GM12878 (cell line): ENCODE data around the gene TSHZ2.

Experiments
- CEBPB ChIP-seq, 2 experiments: fragments of 150-350 bp in 1 of 2; IDR thresholded peaks; 2 replicates each; pipeline ENCODE4 v1.6.1; 2012 to 2014; ENCODE audit warnings: low read depth in 2 of 2, low read length in 2 of 2, borderline replicate concordance in 1 of 2, inconsistent platforms in 1 of 2
- CTCF ChIP-seq, 3 experiments: IDR thresholded peaks in 2 of 3; conservative IDR thresholded peaks in 1 of 3; 2 replicates each; pipeline ENCODE4 v1.5.1; 2011; ENCODE audit warnings: low read depth in 3 of 3, low read length in 3 of 3, mild to moderate bottlenecking in 3 of 3, control low read depth in 2 of 3, moderate library complexity in 2 of 3, inconsistent platforms in 1 of 3, mixed read lengths in 1 of 3; ENCODE audit not compliant: control insufficient read depth in 2 of 3, insufficient read depth in 1 of 3; ENCODE audit errors: extremely low read depth in 1 of 3
- EED ChIP-seq: sonication (generic); IDR thresholded peaks from 2 replicates; pipeline ENCODE4 v1.6.1; 2016; ENCODE audit warnings: antibody characterized with exemption, low read depth
- EGR1 ChIP-seq, 2 experiments: IDR thresholded peaks; 1 replicate in 1 of 2; 2 replicates in 1 of 2; pipeline ENCODE4 v1.6.1; 2011 to 2012; ENCODE audit warnings: low read depth in 2 of 2, low read length in 2 of 2, borderline replicate concordance in 1 of 2, mild to moderate bottlenecking in 1 of 2, moderate library complexity in 1 of 2
- EP300 ChIP-seq, 2 experiments: fragments of 150-350 bp in 1 of 2; IDR thresholded peaks; 2 replicates each; pipeline ENCODE4 v1.6.1; 2011 to 2012; ENCODE audit warnings: low read depth in 2 of 2, low read length in 2 of 2, borderline replicate concordance in 1 of 2, improper control_type of control experiment in 1 of 2, inconsistent platforms in 1 of 2; ENCODE audit not compliant: control insufficient read depth in 1 of 2
- FOXK2 ChIP-seq: fragments of 450-650 bp; IDR thresholded peaks from 2 replicates; pipeline ENCODE4 v1.6.1; 2017; ENCODE audit warnings: mild to moderate bottlenecking, moderate library complexity
- GABPA ChIP-seq: IDR thresholded peaks from 2 replicates; pipeline ENCODE4 v1.6.1; 2014; ENCODE audit warnings: antibody characterized with exemption, low read depth, mild to moderate bottlenecking, inconsistent platforms
- NR2C2 ChIP-seq: IDR thresholded peaks from 2 replicates; pipeline ENCODE4 v1.6.1; 2011; ENCODE audit warnings: borderline replicate concordance, low read depth; ENCODE audit not compliant: control insufficient read depth, insufficient read length
- PKNOX1 ChIP-seq: fragments of 450-650 bp; IDR thresholded peaks from 2 replicates; pipeline ENCODE4 v1.6.1; 2016; ENCODE audit warnings: mild to moderate bottlenecking
- POLR2A ChIP-seq: IDR thresholded peaks from 2 replicates; pipeline ENCODE4 v1.6.1; 2011; ENCODE audit warnings: low read depth, mild to moderate bottlenecking, low read length
- RBBP5 ChIP-seq: fragments of 200-600 bp; sonication (generic); conservative IDR thresholded peaks from 2 replicates; pipeline ENCODE4 v1.6.1; 2016
- SPI1 ChIP-seq: IDR thresholded peaks from 2 replicates; pipeline ENCODE4 v1.6.1; 2011; ENCODE audit warnings: low read depth, mild to moderate bottlenecking, low read length, moderate library complexity, borderline replicate concordance; ENCODE audit not compliant: insufficient read depth
- TF ChIP-seq, protein P1 (sequence below): fragments of 450-650 bp; IDR thresholded peaks from 2 replicates; pipeline ENCODE4 v1.6.1; 2014; ENCODE audit warnings: mild to moderate bottlenecking

GRCh38 chr20:53013183-53013582 is 41.0 kb downstream of the TSHZ2 start:
- TF ChIP-seq POLR2A (no peak), GABPA (no peak), EGR1 (IDR thresholded peaks at IDR 0.05; ENCODE audit: borderline replicate concordance in 1 of 2, low read depth in 2 of 2, low read length in 2 of 2) (no peak), PKNOX1 (no peak), EP300 (IDR thresholded peaks at IDR 0.05; ENCODE audit: borderline replicate concordance in 1 of 2, control insufficient read depth in 1 of 2, low read depth in 2 of 2, low read length in 2 of 2) (no peak), EED (no peak), NR2C2 (no peak), CTCF (IDR thresholded peaks at IDR 0.05 in 2 of 3, conservative IDR thresholded peaks at IDR 0.05 in 1 of 3; ENCODE audit: control insufficient read depth in 2 of 3, extremely low read depth in 1 of 3, insufficient read depth in 1 of 3, low read depth in 3 of 3, low read length in 3 of 3) (no peak), RBBP5 (no peak), FOXK2 (no peak), SPI1 (peak; percentile 8; the same call in 1 of the 2 replicates), CEBPB (IDR thresholded peaks at IDR 0.05; ENCODE audit: borderline replicate concordance in 1 of 2, low read depth in 2 of 2, low read length in 2 of 2) (no peak)
- TF ChIP-seq, protein P1, sequence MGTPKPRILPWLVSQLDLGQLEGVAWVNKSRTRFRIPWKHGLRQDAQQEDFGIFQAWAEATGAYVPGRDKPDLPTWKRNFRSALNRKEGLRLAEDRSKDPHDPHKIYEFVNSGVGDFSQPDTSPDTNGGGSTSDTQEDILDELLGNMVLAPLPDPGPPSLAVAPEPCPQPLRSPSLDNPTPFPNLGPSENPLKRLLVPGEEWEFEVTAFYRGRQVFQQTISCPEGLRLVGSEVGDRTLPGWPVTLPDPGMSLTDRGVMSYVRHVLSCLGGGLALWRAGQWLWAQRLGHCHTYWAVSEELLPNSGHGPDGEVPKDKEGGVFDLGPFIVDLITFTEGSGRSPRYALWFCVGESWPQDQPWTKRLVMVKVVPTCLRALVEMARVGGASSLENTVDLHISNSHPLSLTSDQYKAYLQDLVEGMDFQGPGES, result no peak
